ENCODE data around the gene GADD45GIP1.
"Not testable (repeated sequence)": the region's sequence is repeated elsewhere in the genome, so short reads cannot be mapped to it uniquely, and the experiment has no call there.

GADD45GIP1 gene

GRCh38 chr19:12938779-12939601, 18.0 kb downstream of the GADD45GIP1 start:
- no peak for DNase-seq

DNA sequence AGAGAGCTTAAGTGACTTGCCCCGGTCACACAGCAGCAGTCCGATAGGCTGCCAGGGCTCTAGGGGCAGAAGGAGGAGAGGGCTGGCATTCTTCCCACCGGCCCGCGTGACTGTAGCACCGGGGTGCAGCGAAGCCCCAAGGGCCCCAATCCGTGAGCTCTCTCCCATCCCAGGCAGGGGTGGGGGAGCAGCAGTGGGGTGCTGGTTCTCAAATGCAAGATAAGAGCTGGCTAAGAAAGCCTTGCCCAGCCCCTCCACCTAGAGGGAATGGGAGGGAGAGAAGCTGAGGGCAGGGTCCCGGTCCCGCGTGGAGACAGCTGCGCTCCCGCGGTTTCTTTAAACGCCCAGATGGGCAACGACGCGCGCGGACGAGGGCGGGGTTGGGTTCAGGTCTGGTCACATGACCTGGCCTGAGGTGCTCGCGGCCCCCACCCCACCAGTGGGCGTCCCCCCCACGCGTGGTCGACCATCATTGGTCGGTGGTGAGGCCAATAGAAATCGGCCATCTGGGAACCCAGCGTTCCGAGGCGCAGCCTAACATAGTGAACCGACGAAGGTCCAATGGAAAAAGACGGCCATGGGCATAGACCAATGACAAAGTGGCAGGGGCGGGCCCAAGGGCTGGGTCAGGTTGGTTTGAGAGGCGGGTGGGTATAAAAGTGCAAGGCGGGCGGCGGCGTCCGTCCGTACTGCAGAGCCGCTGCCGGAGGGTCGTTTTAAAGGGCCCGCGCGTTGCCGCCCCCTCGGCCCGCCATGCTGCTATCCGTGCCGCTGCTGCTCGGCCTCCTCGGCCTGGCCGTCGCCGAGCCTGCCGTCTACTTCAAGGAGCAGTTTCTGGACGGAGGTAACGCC, 18.9 kb downstream of the GADD45GIP1 start, which contains the start of gene CALR:
Gene CALR, plus strand, starts transcription at position 683 of the 852 bp plus-strand sequence. Its CDS starts 71 bp downstream, at position 754.
- DNase-seq: peak; percentile 100

- peak; percentile 97 for DNase-seq
Observed at GRCh38 chr19:12937093-12937926, 19.7 kb downstream of the GADD45GIP1 start.

GRCh38 chr19:12936582-12936981, 20.4 kb downstream of the GADD45GIP1 start:
- peak; percentile 93 for DNase-seq

- no peak for DNase-seq
Observed at GRCh38 chr19:12935071-12935470, 22.0 kb downstream of the GADD45GIP1 start.

GRCh38 chr19:12933287-12934072, 23.5 kb downstream of the GADD45GIP1 start, which contains the start of gene FARSA:
Gene FARSA (minus strand): TSS chr19:12933711. CDS start chr19:12933696, 15 bp downstream.
- DNase-seq: peak; percentile 96

- DNase-seq: peak; percentile 55
Observed at GRCh38 chr19:12932392-12933286, 24.4 kb downstream of the GADD45GIP1 start.

DNA sequence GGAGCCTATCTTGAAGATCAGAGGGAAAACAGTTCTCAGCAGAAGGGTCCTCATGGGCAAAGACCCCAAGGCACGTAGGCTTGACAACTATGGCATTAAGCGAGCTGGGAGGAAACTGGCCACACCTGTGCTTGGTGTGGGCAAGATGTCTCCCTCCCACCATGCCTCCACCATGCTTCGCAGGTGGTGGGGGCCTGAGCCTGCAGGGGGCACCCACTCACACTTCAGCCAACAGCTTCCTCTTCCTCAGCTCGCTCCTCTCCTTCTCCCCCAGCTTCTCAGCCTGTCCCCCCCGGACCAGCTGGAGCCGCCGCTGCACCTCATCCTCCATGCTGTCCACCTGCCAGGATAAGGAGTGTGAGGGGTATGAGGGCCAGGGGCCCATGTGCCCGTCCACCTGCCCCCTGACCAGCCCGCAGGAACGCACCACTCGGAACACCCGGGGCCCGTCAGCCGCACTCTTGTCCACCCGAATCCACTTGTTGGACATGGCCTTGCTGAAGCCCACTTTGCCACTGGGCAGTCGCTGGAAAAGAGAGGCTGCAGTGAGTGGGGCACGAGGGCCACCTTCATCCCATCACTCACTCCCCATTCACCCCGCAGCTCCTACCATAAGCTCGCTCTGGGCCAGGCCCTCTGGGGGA, 26.9 kb downstream of the GADD45GIP1 start:
- DNase-seq: no peak

GRCh38 chr19:12924621-12925310, 32.3 kb downstream of the GADD45GIP1 start:
- DNase-seq: no peak

- no peak for DNase-seq
Observed at GRCh38 chr19:12922959-12923358, 34.1 kb downstream of the GADD45GIP1 start.

DNA sequence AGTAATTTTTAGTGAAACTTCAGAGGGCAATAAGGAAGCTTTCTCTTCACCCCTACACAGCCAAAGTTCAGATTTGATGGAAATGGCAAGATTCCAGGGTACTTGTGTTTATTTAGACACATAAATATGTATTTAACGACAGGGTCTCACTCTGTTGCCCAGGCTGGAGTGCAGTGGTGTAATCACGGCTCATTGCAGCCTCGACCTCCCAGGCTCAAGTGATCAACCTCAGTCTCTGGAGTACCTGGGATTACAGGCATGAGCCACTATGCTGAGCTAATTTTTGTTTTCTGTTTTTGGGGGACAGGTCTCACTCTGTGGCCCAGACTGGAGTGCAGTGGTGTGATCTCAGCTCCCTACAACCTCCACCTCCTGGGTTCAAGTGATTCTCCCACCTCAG, 36.0 kb downstream of the GADD45GIP1 start:
- DNase-seq: no peak

- DNase-seq: no peak
Observed at GRCh38 chr19:12918253-12918652, 38.8 kb downstream of the GADD45GIP1 start.

GRCh38 chr19:12915860-12916259, 41.2 kb downstream of the GADD45GIP1 start:
- not testable (repeated sequence) for DNase-seq

DNA sequence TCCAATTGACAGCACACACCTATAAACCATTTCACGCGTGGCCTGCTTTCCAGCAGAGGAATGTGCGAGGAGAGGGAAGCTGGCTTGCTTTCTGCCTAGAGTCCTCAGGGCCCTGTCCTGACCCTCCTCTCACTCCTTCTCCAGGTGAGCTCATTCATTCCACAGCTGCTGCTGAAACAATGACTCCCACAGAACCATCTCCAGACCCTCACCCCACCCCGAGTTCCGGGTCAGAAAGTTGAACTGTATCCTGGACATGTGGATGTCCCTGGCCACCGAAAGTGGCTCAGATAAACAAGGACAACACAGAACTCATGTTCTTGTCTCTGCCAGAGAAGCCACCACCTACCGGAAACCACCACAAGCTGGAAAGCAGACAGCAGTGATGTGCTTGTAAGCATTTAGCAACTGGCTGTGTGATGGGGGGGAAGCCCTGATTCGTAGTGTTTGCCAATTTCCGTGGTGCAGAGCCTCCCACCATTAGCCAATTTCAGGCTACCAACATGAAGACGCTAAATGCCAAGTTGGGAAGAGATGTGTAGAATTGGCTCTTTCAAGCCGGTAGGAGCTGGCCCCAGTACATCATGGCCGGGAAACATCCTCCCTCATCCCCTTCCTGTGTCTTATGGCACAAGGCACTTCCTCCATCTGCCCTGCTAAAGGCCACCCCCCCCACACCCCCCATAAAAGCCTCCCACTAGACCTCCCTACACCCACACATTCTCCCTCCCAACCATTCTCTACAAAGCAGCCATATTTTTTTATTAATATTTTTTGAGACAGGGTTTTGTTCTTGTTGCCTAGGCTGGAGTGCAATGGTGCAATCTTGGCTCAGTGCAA, 43.0 kb downstream of the GADD45GIP1 start:
- peak; percentile 92 for DNase-seq

DNA sequence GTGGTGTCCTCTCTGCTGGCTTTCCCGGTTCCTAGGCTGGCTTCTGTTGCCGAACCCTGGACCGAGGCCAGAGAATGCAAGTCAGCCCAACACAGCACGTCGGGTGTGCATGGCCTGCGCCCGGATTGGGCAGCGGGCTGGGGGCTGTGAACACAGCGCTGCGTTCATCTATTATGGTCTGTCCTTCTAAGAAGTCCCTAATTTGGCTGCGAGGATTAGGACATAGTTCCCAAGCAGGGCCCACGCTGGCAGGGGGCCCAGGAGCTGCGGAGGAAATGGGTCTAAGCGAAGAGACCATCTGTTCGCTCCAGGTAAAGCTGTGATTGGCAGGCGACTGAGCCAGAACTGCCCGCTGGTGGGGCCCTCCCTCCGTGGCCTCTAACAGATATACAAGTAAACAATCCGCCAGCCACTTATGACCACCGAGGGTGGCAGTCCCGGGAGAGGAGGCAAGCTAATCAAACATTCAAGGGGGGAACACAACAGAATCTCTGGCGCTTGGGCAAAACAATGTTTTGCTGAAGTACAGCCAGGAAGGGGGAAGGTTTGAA, 43.9 kb downstream of the GADD45GIP1 start:
- peak; percentile 99 for DNase-seq

DNA sequence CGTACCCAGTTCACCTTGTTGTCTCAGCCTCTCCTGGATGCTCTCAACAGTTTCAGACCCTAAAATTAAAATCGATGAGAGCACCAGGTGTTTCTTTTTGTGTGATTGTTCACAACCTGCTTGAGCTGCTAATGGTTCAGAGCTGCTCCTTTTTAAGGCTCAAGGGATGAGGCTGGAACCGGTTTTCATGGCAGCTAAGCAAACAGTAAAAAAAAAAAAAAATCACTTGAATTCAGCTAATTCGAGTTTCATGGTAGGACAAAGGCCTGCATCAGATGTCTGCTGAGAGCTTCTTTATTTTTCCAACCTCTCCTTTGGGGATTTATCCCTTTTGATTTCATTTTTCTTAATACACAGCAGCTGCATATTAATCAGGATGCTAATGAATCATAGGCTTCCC, 44.5 kb downstream of the GADD45GIP1 start:
- DNase-seq: peak; percentile 100

- no peak for DNase-seq
Observed at GRCh38 chr19:12907166-12907565, 49.9 kb downstream of the GADD45GIP1 start.

All from DMS79 treated with DMSO at 0.1 percent for 48 hours (cell line).